Peyer's patch (tissue), 4 donors: ENCODE data around the gene PRPF6.

Source experiments
- POLR2A ChIP-seq, 2 donors: fragments of 450-650 bp; IDR thresholded peaks; one replicate each; pipeline ENCODE4 v1.5.1; 2017; ENCODE audit warnings: antibody characterized with exemption in 2 of 2, mild to moderate bottlenecking in 2 of 2, moderate library complexity in 2 of 2
- TF ChIP-seq, protein P1 (sequence below), 6 experiments: fragments of 450-650 bp in 4 of 6; fragments of 200-600 bp in 2 of 6; sonication (generic) in 1 of 6; IDR thresholded peaks; one replicate each; pipeline ENCODE4 v1.5.1; 2017 to 2019; ENCODE audit warnings: antibody characterized with exemption in 6 of 6, mild to moderate bottlenecking in 3 of 6, moderate library complexity in 1 of 6

DNA sequence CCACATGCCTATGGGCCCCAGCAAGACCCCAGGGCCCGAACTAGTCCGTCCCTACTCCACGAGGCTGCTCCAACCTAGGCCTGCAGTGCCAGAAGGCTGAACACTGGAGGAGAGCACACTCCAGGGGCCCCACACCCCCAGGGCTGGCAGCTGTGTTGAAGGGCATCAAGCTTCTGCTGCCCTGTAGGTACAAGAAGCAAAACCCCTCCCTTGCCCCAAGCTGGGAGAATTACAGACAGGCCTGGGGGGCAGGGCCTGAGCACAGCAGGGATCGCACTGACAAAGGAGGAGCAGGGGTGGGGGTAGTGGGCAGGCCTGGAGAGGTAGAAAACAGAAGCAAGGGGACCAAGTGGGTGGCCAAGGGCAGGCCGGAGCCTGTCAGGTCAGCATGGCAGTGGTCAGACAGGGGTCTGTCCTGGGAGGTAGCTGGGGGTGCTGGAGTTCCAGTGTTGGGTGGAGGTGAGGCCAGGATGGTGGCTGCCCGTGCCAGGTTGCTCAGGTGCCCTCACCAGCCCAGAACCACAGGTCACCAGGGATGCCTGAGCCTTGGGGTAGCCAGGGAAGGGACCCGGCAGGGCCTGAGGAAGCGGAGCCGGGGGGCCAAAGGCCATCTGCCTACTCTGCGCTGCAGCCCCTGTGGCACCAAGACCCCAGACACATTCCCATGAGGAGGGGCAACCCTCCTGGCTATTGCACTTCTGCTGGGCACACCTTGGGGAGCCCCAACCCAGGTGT lies 21.8 kb upstream of the PRPF6 start:
- TF ChIP-seq, protein P1, sequence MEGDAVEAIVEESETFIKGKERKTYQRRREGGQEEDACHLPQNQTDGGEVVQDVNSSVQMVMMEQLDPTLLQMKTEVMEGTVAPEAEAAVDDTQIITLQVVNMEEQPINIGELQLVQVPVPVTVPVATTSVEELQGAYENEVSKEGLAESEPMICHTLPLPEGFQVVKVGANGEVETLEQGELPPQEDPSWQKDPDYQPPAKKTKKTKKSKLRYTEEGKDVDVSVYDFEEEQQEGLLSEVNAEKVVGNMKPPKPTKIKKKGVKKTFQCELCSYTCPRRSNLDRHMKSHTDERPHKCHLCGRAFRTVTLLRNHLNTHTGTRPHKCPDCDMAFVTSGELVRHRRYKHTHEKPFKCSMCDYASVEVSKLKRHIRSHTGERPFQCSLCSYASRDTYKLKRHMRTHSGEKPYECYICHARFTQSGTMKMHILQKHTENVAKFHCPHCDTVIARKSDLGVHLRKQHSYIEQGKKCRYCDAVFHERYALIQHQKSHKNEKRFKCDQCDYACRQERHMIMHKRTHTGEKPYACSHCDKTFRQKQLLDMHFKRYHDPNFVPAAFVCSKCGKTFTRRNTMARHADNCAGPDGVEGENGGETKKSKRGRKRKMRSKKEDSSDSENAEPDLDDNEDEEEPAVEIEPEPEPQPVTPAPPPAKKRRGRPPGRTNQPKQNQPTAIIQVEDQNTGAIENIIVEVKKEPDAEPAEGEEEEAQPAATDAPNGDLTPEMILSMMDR (IDR thresholded peaks at IDR 0.05): no peak
- no peak for TF ChIP-seq POLR2A (IDR thresholded peaks at IDR 0.05)
